ENCODE results near the gene LRIG3.

DNA sequence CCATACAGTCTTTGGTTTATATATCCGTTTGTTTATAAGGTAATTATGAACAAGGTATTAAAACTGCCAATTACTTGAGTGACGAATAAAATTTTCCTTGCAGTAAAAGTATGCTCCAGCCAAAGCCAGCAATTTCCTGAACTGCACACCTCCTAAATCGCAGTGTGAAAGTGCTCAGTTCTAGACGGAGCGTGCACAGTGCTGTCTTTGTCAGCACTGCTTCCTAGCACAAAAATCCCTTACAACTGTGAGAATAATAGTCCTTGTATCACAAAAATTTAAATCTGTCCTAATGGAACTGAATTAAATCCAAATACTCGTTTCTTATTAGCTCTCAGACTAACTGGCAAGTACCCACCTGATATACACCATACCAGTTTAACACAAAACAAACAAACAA lies 26.3 kb downstream of the LRIG3 start:
- TF ChIP-seq CTCF (IDR thresholded peaks at IDR 0.05) (no peak), POLR2A (IDR thresholded peaks at IDR 0.05) (no peak)
